Smooth muscle cell (in vitro differentiated cells): ENCODE measurements around the gene PRDM11. TPM values are rescaled to one million over a fixed set of nuclear protein-coding genes. Genes with fewer than 3 reads are reported as not detected.

Experiments
- DNase-seq: peaks from one replicate; lab custom pipeline; 2025; ENCODE audit not compliant: unreplicated experiment; lab: John Stamatoyannopoulos, UW
- H2AFZ ChIP-seq: fragments of 200-600 bp; sonication (generic); 2 replicates; pipeline ENCODE4 v1.6.0; 2016; ENCODE audit warnings: antibody characterized with exemption, low read depth, mild to moderate bottlenecking
- H3F3A ChIP-seq: fragments of 200-600 bp; sonication (generic); 2 replicates; pipeline ENCODE4 v1.6.0; 2017; ENCODE audit warnings: antibody characterized with exemption, low read depth
- H3K27ac ChIP-seq: fragments of 200-600 bp; sonication (generic); 2 replicates; pipeline ENCODE4 v1.5.1; 2016; ENCODE audit warnings: low read depth, mild to moderate bottlenecking
- H3K27me3 ChIP-seq: fragments of 200-600 bp; sonication (generic); 2 replicates; pipeline ENCODE4 v1.6.1; 2016; ENCODE audit warnings: low read depth, mild to moderate bottlenecking
- H3K36me3 ChIP-seq: fragments of 200-600 bp; sonication (generic); 2 replicates; pipeline ENCODE4 v1.5.1; 2016; ENCODE audit warnings: low read depth
- H3K4me1 ChIP-seq: fragments of 200-600 bp; sonication (generic); 2 replicates; pipeline ENCODE4 v1.5.1; 2016; ENCODE audit warnings: low read depth
- H3K4me2 ChIP-seq: fragments of 200-600 bp; sonication (generic); 2 replicates; pipeline ENCODE4 v1.6.0; 2016; ENCODE audit warnings: mild to moderate bottlenecking
- H3K4me3 ChIP-seq: fragments of 200-600 bp; sonication (generic); 2 replicates; pipeline ENCODE4 v1.5.1; 2016; ENCODE audit warnings: mild to moderate bottlenecking
- H3K79me2 ChIP-seq: fragments of 200-600 bp; sonication (generic); 2 replicates; pipeline ENCODE4 v1.6.0; 2016; ENCODE audit warnings: low read depth, mild to moderate bottlenecking
- H3K9ac ChIP-seq: fragments of 200-600 bp; sonication (generic); 2 replicates; pipeline ENCODE4 v1.6.0; 2016; ENCODE audit warnings: low read depth
- H3K9me3 ChIP-seq: fragments of 200-600 bp; sonication (generic); replicated peaks from 2 replicates; pipeline ENCODE4 v1.5.1; 2016; ENCODE audit warnings: low read depth
- H4K20me1 ChIP-seq: fragments of 200-600 bp; sonication (generic); 2 replicates; pipeline ENCODE4 v1.6.0; 2016; ENCODE audit warnings: low read depth
- CTCF ChIP-seq: fragments of 200-600 bp; sonication (generic); IDR thresholded peaks from 2 replicates; pipeline ENCODE4 v1.5.1; 2017; ENCODE audit warnings: borderline replicate concordance, mild to moderate bottlenecking, antibody characterized with exemption; ENCODE audit not compliant: insufficient read depth, poor library complexity, severe bottlenecking
- WGBS: methylation state at CpG from one replicate; pipeline ENCODE4 v1.1.7; 2016; ENCODE audit warnings: low lambda C conversion rate; 5-methylcytosine and 5-hydroxymethylcytosine counted together
- polyA plus RNA-seq: library from polyadenylated mRNA; unstranded; fragments of >200 nt; fragmentation: Nextera tagmentation; extraction: Ambion mirVana; gene quantifications from 2 replicates; pipeline ENCODE4 v1.2.1, GENCODE V29; 2016
- total RNA-seq: library from RNA; depleted of rRNA; stranded (reverse); fragments of >200 nt; gene quantifications from 2 replicates; pipeline ENCODE4 v1.2.3, GENCODE V29; 2014

Gene PRDM11
- total and polyA plus RNA-seq, 2 experiments from 2014 or later, result 5.8 to 6.6 TPM

- peaks cover 39% of the 10 kb centered on the region for H3K27me3 ChIP-seq
- TF ChIP-seq CTCF, result no peak
- peak overlapping the region; percentile 86 for H3K4me3 ChIP-seq
- no peaks in the 10 kb centered on the region for H3K9me3 ChIP-seq
- H4K20me1 ChIP-seq, result no peaks in the 10 kb centered on the region
- peak overlapping the region; percentile 99 for H3K4me2 ChIP-seq
- DNase-seq, result no peak
- H3K9ac ChIP-seq, result peak overlapping the region; percentile 96
- H3K79me2 ChIP-seq, result peaks cover 32% of the 10 kb centered on the region
- peaks cover 7% of the 10 kb centered on the region for H3F3A ChIP-seq
- no peaks in the 10 kb centered on the region for H3K36me3 ChIP-seq
- H3K4me1 ChIP-seq, result peaks cover 16% of the 10 kb centered on the region
- WGBS, result 11% methylated on average over 23 of the region's 23 CpGs
- H2AFZ ChIP-seq, result peak overlapping the region; percentile 92
- H3K27ac ChIP-seq, result peak overlapping the region; percentile 99
These were observed 914 bp upstream of the PRDM11 start for GRCh38 chr11:45145379-45146071.

GRCh38 chr11:45147017-45147728, 734 bp downstream of the PRDM11 start:
- Histone ChIP-seq H3K36me3 (no peaks in the 10 kb centered on the region), H3K27me3 (peaks cover 30% of the 10 kb centered on the region)

GRCh38 chr11:45147891-45148675, 1.6 kb downstream of the PRDM11 start:
- Histone ChIP-seq H3F3A (peaks cover 7% of the 10 kb centered on the region), H2AFZ (peak overlapping the region; percentile 96)

More at GRCh38 chr11:45147017-45147728, 734 bp downstream of the PRDM11 start:
- no peaks in the 10 kb centered on the region for H4K20me1 ChIP-seq
- no peaks in the 10 kb centered on the region for H3K9me3 ChIP-seq
- H3K4me3 ChIP-seq, result peak overlapping the region; percentile 86
- H3K27ac ChIP-seq, result peak overlapping the region; percentile 83
- peak overlapping the region; percentile 82 for H3K9ac ChIP-seq
- peak overlapping the region; percentile 96 for H2AFZ ChIP-seq
- H3K4me2 ChIP-seq, result peak overlapping the region; percentile 97
- peaks cover 7% of the 10 kb centered on the region for H3F3A ChIP-seq
- peaks cover 16% of the 10 kb centered on the region for H3K4me1 ChIP-seq
- TF ChIP-seq CTCF, result no peak
- under 1% methylated on average over 63 of the region's 88 CpGs for WGBS
- peak; percentile 71 for DNase-seq
- H3K79me2 ChIP-seq, result peaks cover 36% of the 10 kb centered on the region

More at GRCh38 chr11:45147891-45148675, 1.6 kb downstream of the PRDM11 start:
- Histone ChIP-seq H3K36me3 (no peaks in the 10 kb centered on the region), H3K4me1 (peaks cover 16% of the 10 kb centered on the region), H3K4me3 (peak overlapping the region; percentile 86), H3K9me3 (no peaks in the 10 kb centered on the region), H3K79me2 (peaks cover 40% of the 10 kb centered on the region), H3K4me2 (peak overlapping the region; percentile 97), H4K20me1 (no peaks in the 10 kb centered on the region), H3K27ac (peak overlapping the region; percentile 83), H3K27me3 (peaks cover 22% of the 10 kb centered on the region), H3K9ac (peak overlapping the region; percentile 82)
- WGBS, result 89% methylated on average over 12 of the region's 12 CpGs
- DNase-seq, result no peak
- no peak for TF ChIP-seq CTCF
